H1 (cell line): ENCODE data around the gene ADARB2. TPM values are rescaled to one million over a fixed set of nuclear protein-coding genes. Genes with fewer than 3 reads are reported as not detected.

Source experiments
- CTCF ChIA-PET: fragments of 300-600 bp; sonication (Branson Sonifier 250); formaldehyde crosslinking; loops from one replicate; lab custom pipeline; 2021; ENCODE audit not compliant: partially characterized antibody; lab: Charles Lee
- POLR2A ChIA-PET: fragments of 300-600 bp; sonication (Branson Sonifier 250); formaldehyde crosslinking; loops from one replicate; lab custom pipeline; 2021; ENCODE audit warnings: inconsistent platforms; ENCODE audit not compliant: partially characterized antibody; lab: Charles Lee
- DNase-seq, 2 experiments: peaks; one replicate each; pipeline versions ENCODE4 v3.0.0 to v3.0.0-alpha.2; 2010 to 2022; ENCODE audit warnings: low spot score in 2 of 2, low read depth in 1 of 2, mixed read lengths in 1 of 2
- FAIRE-seq: peaks from 2 replicates; lab custom pipeline; 2011; peaks lifted over from hg19 to GRCh38; lab: Jason Lieb, UNC
- H2AFZ ChIP-seq: 2 replicates; pipeline ENCODE4 v1.8.1; 2012; ENCODE audit warnings: low read length, inconsistent platforms
- H2AK5ac ChIP-seq: 2 replicates; pipeline ENCODE4 v1.6.1; 2013; ENCODE audit warnings: low read depth, low read length
- H2BK120ac ChIP-seq: replicated peaks from 2 replicates; pipeline ENCODE3; 2013; ENCODE audit warnings: low read depth, low read length, inconsistent platforms
- H2BK12ac ChIP-seq: 2 replicates; pipeline ENCODE4 v1.6.1; 2013; ENCODE audit warnings: low read depth, low read length
- H2BK15ac ChIP-seq: 2 replicates; pipeline ENCODE4 v1.6.1; 2013; ENCODE audit warnings: low read length
- H2BK20ac ChIP-seq: 2 replicates; pipeline ENCODE4 v1.6.1; 2013; ENCODE audit warnings: low read length
- H2BK5ac ChIP-seq: 2 replicates; pipeline ENCODE4 v1.6.1; 2013; ENCODE audit warnings: low read depth, low read length
- H3K14ac ChIP-seq: 2 replicates; pipeline ENCODE4 v1.6.1; 2013; ENCODE audit warnings: inconsistent platforms; ENCODE audit not compliant: insufficient read length
- H3K18ac ChIP-seq: 2 replicates; pipeline ENCODE4 v1.6.1; 2013; ENCODE audit warnings: low read length; ENCODE audit errors: extremely low read depth
- H3K23ac ChIP-seq: 2 replicates; pipeline ENCODE4 v1.6.1; 2013; ENCODE audit warnings: inconsistent platforms; ENCODE audit not compliant: insufficient read length
- H3K23me2 ChIP-seq: 2 replicates; pipeline ENCODE4 v1.6.1; 2013; ENCODE audit warnings: low read depth, low read length
- H3K27ac ChIP-seq: 2 replicates; pipeline ENCODE4 v1.6.1; 2011; ENCODE audit warnings: low read depth, low read length, inconsistent platforms
- H3K27me3 ChIP-seq, 4 experiments: replicated peaks in 1 of 4; 1 replicate in 1 of 4; 2 replicates in 3 of 4; pipeline versions ENCODE4 v1.6.1 to v1.8.1; 2011 to 2013; ENCODE audit warnings: low read length in 3 of 4, mild to moderate bottlenecking in 3 of 4, inconsistent platforms in 2 of 4, mixed read lengths in 2 of 4, moderate library complexity in 1 of 4; ENCODE audit not compliant: control insufficient read depth in 3 of 4, insufficient read depth in 3 of 4; ENCODE audit errors: extremely low read depth in 1 of 4
- H3K36me3 ChIP-seq, 4 experiments: 2 replicates each; pipeline versions ENCODE4 v1.6.1 to v1.8.1; 2011 to 2013; ENCODE audit warnings: mild to moderate bottlenecking in 4 of 4, low read length in 3 of 4, moderate library complexity in 2 of 4, control low read depth in 1 of 4, inconsistent platforms in 1 of 4; ENCODE audit not compliant: insufficient read depth in 4 of 4, control insufficient read depth in 2 of 4
- H3K4ac ChIP-seq: replicated peaks from 2 replicates; pipeline ENCODE3; 2013; ENCODE audit warnings: low read length, low read depth, mixed read lengths, inconsistent platforms; ENCODE audit not compliant: insufficient read length
- H3K4me1 ChIP-seq, 4 experiments: replicated peaks in 1 of 4; 1 replicate in 1 of 4; 2 replicates in 3 of 4; pipeline versions ENCODE4 v1.6.1 to v1.8.1; 2011 to 2013; ENCODE audit warnings: low read length in 3 of 4, inconsistent platforms in 2 of 4, mixed read lengths in 1 of 4; ENCODE audit not compliant: insufficient read depth in 4 of 4, control insufficient read depth in 3 of 4
- H3K4me2 ChIP-seq, 2 experiments: 2 replicates each; pipeline versions ENCODE4 v1.6.1 to v1.8.1; 2011 to 2013; ENCODE audit warnings: low read depth in 2 of 2, low read length in 2 of 2, control low read depth in 1 of 2, inconsistent platforms in 1 of 2, mild to moderate bottlenecking in 1 of 2; ENCODE audit not compliant: insufficient read depth in 1 of 2
- H3K4me3 ChIP-seq, 4 experiments: fragments of 200-600, 300-600 bp in 1 of 4; sonication (generic), shearing (Covaris generic), sonication (Bioruptor Twin) in 1 of 4; 2 replicates each; pipeline versions ENCODE4 v1.5.1 to v1.8.1; 2011 to 2016; ENCODE audit warnings: low read length in 4 of 4, low read depth in 3 of 4, control low read depth in 2 of 4, inconsistent platforms in 2 of 4, mild to moderate bottlenecking in 2 of 4, mixed read lengths in 1 of 4, moderate library complexity in 1 of 4; ENCODE audit not compliant: insufficient read depth in 2 of 4; ENCODE audit errors: extremely low read depth in 1 of 4
- H3K56ac ChIP-seq: replicated peaks from 2 replicates; pipeline ENCODE3; 2013; ENCODE audit warnings: low read depth, mild to moderate bottlenecking, mixed read lengths, low read length, inconsistent platforms; ENCODE audit not compliant: insufficient read length
- H3K79me1 ChIP-seq: 2 replicates; pipeline ENCODE4 v1.6.1; 2013; ENCODE audit warnings: low read depth, low read length, control low read depth
- H3K79me2 ChIP-seq, 2 experiments: 2 replicates each; pipeline versions ENCODE4 v1.6.1 to v1.8.1; 2012 to 2013; ENCODE audit warnings: low read length in 2 of 2, mild to moderate bottlenecking in 2 of 2, inconsistent platforms in 1 of 2; ENCODE audit not compliant: insufficient read depth in 2 of 2, control insufficient read depth in 1 of 2
- H3K9ac ChIP-seq, 4 experiments: replicated peaks in 1 of 4; 1 replicate in 1 of 4; 2 replicates in 3 of 4; pipeline versions ENCODE4 v1.6.1 to v1.8.1; 2011 to 2013; ENCODE audit warnings: low read depth in 3 of 4, low read length in 3 of 4, control low read depth in 2 of 4, mild to moderate bottlenecking in 2 of 4, moderate library complexity in 2 of 4, inconsistent platforms in 1 of 4; ENCODE audit errors: extremely low read depth in 1 of 4
- H3K9me3 ChIP-seq, 2 experiments: 2 replicates each; pipeline versions ENCODE4 v1.6.1 to v1.8.1; 2012 to 2013; ENCODE audit warnings: mild to moderate bottlenecking in 2 of 2, moderate library complexity in 2 of 2, control low read depth in 1 of 2, inconsistent platforms in 1 of 2, low read depth in 1 of 2, low read length in 1 of 2, mixed read lengths in 1 of 2; ENCODE audit not compliant: insufficient read depth in 2 of 2
- H4K20me1 ChIP-seq, 2 experiments: replicated peaks in 1 of 2; 2 replicates each; pipeline versions ENCODE3 to v1.8.1; 2011 to 2013; ENCODE audit warnings: inconsistent platforms in 2 of 2, low read length in 2 of 2, mild to moderate bottlenecking in 1 of 2; ENCODE audit not compliant: insufficient read depth in 2 of 2, control insufficient read depth in 1 of 2
- H4K5ac ChIP-seq: 2 replicates; pipeline ENCODE4 v1.6.1; 2013; ENCODE audit warnings: low read length, low read depth, mixed read lengths, inconsistent platforms; ENCODE audit not compliant: insufficient read length
- H4K8ac ChIP-seq: 2 replicates; pipeline ENCODE4 v1.8.0; 2013; ENCODE audit warnings: mild to moderate bottlenecking, moderate library complexity, low read length, inconsistent platforms; ENCODE audit not compliant: insufficient read depth; ENCODE audit errors: extremely low read depth
- H4K91ac ChIP-seq: replicated peaks from 2 replicates; pipeline ENCODE3; 2013; ENCODE audit warnings: low read length, mixed read lengths, inconsistent platforms; ENCODE audit not compliant: insufficient read length
- MAFK ChIP-seq: IDR thresholded peaks from 2 replicates; pipeline ENCODE4 v1.6.1; 2012; ENCODE audit warnings: low read depth, mild to moderate bottlenecking, improper control_type of control experiment, low read length
- SUZ12 ChIP-seq: fragments of 200-600 bp; sonication (generic); IDR thresholded peaks from 2 replicates; pipeline ENCODE4 v1.6.1; 2012; ENCODE audit warnings: mild to moderate bottlenecking, inconsistent platforms, low read length, moderate library complexity, mixed read lengths
- WGBS, 2 experiments: shearing (Covaris generic) in 1 of 2; methylation state at CpG; one replicate each; pipeline versions ENCODE4 v1.1.6 to v1.1.7; 2013 to 2015; ENCODE audit warnings: low lambda C conversion rate in 2 of 2, mixed read lengths in 2 of 2, inconsistent platforms in 1 of 2, low coverage in 1 of 2, missing lambda C conversion rate in 1 of 2; ENCODE audit not compliant: insufficient replicate concordance in 2 of 2, insufficient coverage in 1 of 2, insufficient read length in 1 of 2; ENCODE audit errors: extremely low coverage in 1 of 2, missing lambda C conversion rate in 1 of 2; 5-methylcytosine and 5-hydroxymethylcytosine counted together
- polyA plus RNA-seq, 7 experiments: library from polyadenylated mRNA; depleted of rRNA in 3 of 7; stranded (reverse) in 5 of 7; unstranded in 2 of 7; fragments of >200 nt in 5 of 7; fragments of 200-250 nt in 2 of 7; gene quantifications; 1 replicate in 5 of 7; 2 replicates in 1 of 7; 4 replicates in 1 of 7; pipeline versions ENCODE4 v1.2.1 to v1.2.3, GENCODE V29; 2011 to 2013; ENCODE audit warnings: missing spikeins in 2 of 7, mixed read lengths in 2 of 7
- total RNA-seq: library from RNA; stranded (reverse); fragmentation: NEBNext Ultra II Directional; extraction: Animal tissue kit (Norgen Biotek cat#: 25700); gene quantifications from 2 replicates; pipeline ENCODE4 v1.2.1, GENCODE V29; 2021

Gene ADARB2
- total and polyA plus RNA-seq, 2 of the 8 experiments (the other 6 are each of a cell fraction or from before 2014, with no cell fraction given), result 2.2 to 2.8 TPM

GRCh38 chr10:1406132-1406966, 331.0 kb downstream of the ADARB2 start:
- WGBS, 2 experiments, result 91% methylated on average over 14 of the region's 14 CpGs; no CpG with 5 or more reads in 1 of the 2 experiments

More at GRCh38 chr10:1406132-1406966, 331.0 kb downstream of the ADARB2 start:
- Histone ChIP-seq H4K20me1 (no peaks in the 10 kb centered on the region), H3K79me1 (no peaks in the 10 kb centered on the region), H2BK120ac (no peak overlapping the region), H3K27me3 (no peaks in the 10 kb centered on the region), H2AK5ac (no peak overlapping the region), H3K56ac (no peak overlapping the region), H3K79me2 (no peaks in the 10 kb centered on the region), H3K14ac (no peak overlapping the region), H3K4ac (no peak overlapping the region), H3K23ac (no peak overlapping the region), H3K36me3 (no peaks in the 10 kb centered on the region), H3K9ac (no peak overlapping the region), H3K9me3 (no peaks in the 10 kb centered on the region), H2BK15ac (no peak overlapping the region), H2BK12ac (no peak overlapping the region), H4K5ac (no peak overlapping the region), H3K23me2 (no peaks in the 10 kb centered on the region), H4K8ac (no peak overlapping the region), H2AFZ (no peak overlapping the region), H3K4me3 (no peak overlapping the region), H3K18ac (no peak overlapping the region), H3K4me2 (no peak overlapping the region), H2BK5ac (no peak overlapping the region), H2BK20ac (no peak overlapping the region), H4K91ac (no peak overlapping the region), H3K27ac (no peak overlapping the region), H3K4me1 (peaks cover 0 to 6% (median 0%) of the 10 kb centered on the region in 4 experiments; a peak in 2 of 7 replicates)
- ChIA-PET POLR2A (no interaction called here), CTCF (interaction anchor here (0.6 to 5.3 kb wide), 6 partner anchors 11 to 349 kb away, joined by 4 to 39 read pairs (median 8); no protein-coding TSS in a partner anchor)
- FAIRE-seq (no peak), DNase-seq (peak in 1 of 2 experiments; percentile 37)
- TF ChIP-seq MAFK, result no peak
- TF ChIP-seq SUZ12, result no peak
